IMR-90 (cell line): Measurements from ENCODE around the gene MUC5B. TPM values are rescaled to one million over a fixed set of nuclear protein-coding genes. Genes with fewer than 3 reads are reported as not detected.

ENCODE experiments used
- ATAC-seq: fragments of 200-7000 bp; cut with Tn5 transposase; 2 replicates; pipeline ENCODE4 v1.9.1; 2020; ENCODE audit warnings: low read depth, mild to moderate bottlenecking, moderate library complexity
- BruUV-seq: library from RNA; stranded (reverse); fragments of 400-500 nt; replicated peaks from 2 replicates; lab custom pipeline; 2021; lab: Mats Ljungman, UMichigan
- CTCF ChIA-PET: fragments of 300-600 bp; formaldehyde crosslinking; extraction: SDS; loops from one replicate; lab custom pipeline; 2021; ENCODE audit warnings: antibody characterized with exemption; lab: Yijun Ruan, JAX
- POLR2A ChIA-PET: fragments of 300-600 bp; sonication (Branson Sonifier 250); formaldehyde crosslinking; loops from one replicate; lab custom pipeline; 2022; ENCODE audit warnings: antibody characterized with exemption; ENCODE audit not compliant: unreplicated experiment; lab: Charles Lee
- DNase-seq: peaks from one replicate; pipeline ENCODE4 v3.0.0; 2013
- H2AFZ ChIP-seq: replicated peaks from 2 replicates; pipeline ENCODE3; 2013; ENCODE audit warnings: low read length, mild to moderate bottlenecking; ENCODE audit not compliant: poor library complexity
- H2AK5ac ChIP-seq: 2 replicates; pipeline ENCODE4 v1.6.1; 2013; ENCODE audit warnings: low read depth, low read length, inconsistent platforms
- H2AK9ac ChIP-seq: replicated peaks from 2 replicates; pipeline ENCODE3; 2013; ENCODE audit warnings: mild to moderate bottlenecking, low read depth, low read length, moderate library complexity; ENCODE audit not compliant: poor library complexity
- H2BK120ac ChIP-seq: 2 replicates; pipeline ENCODE4 v1.6.1; 2013; ENCODE audit warnings: low read depth, low read length, inconsistent platforms
- H2BK15ac ChIP-seq: 3 replicates; pipeline ENCODE4 v1.6.1; 2013; ENCODE audit warnings: low read depth, low read length, inconsistent platforms
- H2BK20ac ChIP-seq: 2 replicates; pipeline ENCODE4 v1.6.1; 2013; ENCODE audit warnings: low read depth, mild to moderate bottlenecking, inconsistent platforms, low read length, moderate library complexity
- H2BK5ac ChIP-seq: 2 replicates; pipeline ENCODE4 v1.6.1; 2013; ENCODE audit warnings: mild to moderate bottlenecking, low read depth, low read length, inconsistent platforms; ENCODE audit not compliant: poor library complexity, severe bottlenecking
- H3K14ac ChIP-seq: replicated peaks from 2 replicates; pipeline ENCODE4 v1.6.1; 2013; ENCODE audit warnings: low read depth, low read length, inconsistent platforms
- H3K18ac ChIP-seq: 2 replicates; pipeline ENCODE4 v1.6.1; 2013; ENCODE audit warnings: low read depth, low read length, control low read depth
- H3K23ac ChIP-seq: 2 replicates; pipeline ENCODE4 v1.6.1; 2013; ENCODE audit warnings: low read depth, low read length, inconsistent platforms
- H3K27ac ChIP-seq: 2 replicates; pipeline ENCODE4 v1.5.1; 2013; ENCODE audit warnings: mild to moderate bottlenecking, control low read depth, low read length; ENCODE audit not compliant: insufficient read depth
- H3K27me3 ChIP-seq: 2 replicates; pipeline ENCODE4 v1.6.1; 2013; ENCODE audit warnings: low read length; ENCODE audit not compliant: control insufficient read depth, insufficient read depth
- H3K36me3 ChIP-seq: 2 replicates; pipeline ENCODE4 v1.6.1; 2013; ENCODE audit warnings: low read length, mixed read lengths; ENCODE audit not compliant: control insufficient read depth, insufficient read depth
- H3K4ac ChIP-seq: 2 replicates; pipeline ENCODE4 v1.6.1; 2013; ENCODE audit warnings: low read depth, low read length, inconsistent platforms
- H3K4me1 ChIP-seq: 2 replicates; pipeline ENCODE4 v1.6.1; 2013; ENCODE audit warnings: low read length, mixed read lengths; ENCODE audit not compliant: control insufficient read depth, insufficient read depth
- H3K4me2 ChIP-seq: 2 replicates; pipeline ENCODE4 v1.6.1; 2013; ENCODE audit warnings: low read depth, mild to moderate bottlenecking, control low read depth, low read length, moderate library complexity
- H3K4me3 ChIP-seq: 2 replicates; pipeline ENCODE4 v1.5.1; 2013; ENCODE audit warnings: low read depth, mild to moderate bottlenecking, control low read depth, low read length, moderate library complexity; ENCODE audit not compliant: insufficient read depth
- H3K56ac ChIP-seq: 2 replicates; pipeline ENCODE4 v1.6.1; 2013; ENCODE audit warnings: low read length, inconsistent platforms; ENCODE audit not compliant: insufficient read depth; ENCODE audit errors: extremely low read depth
- H3K79me1 ChIP-seq, 2 experiments: 2 replicates each; pipeline ENCODE4 v1.6.1; 2013; ENCODE audit warnings: low read length in 2 of 2, inconsistent platforms in 1 of 2, low read depth in 1 of 2
- H3K9ac ChIP-seq: 2 replicates; pipeline ENCODE4 v1.6.1; 2013; ENCODE audit warnings: low read depth, low read length, control low read depth
- H3K9me1 ChIP-seq: 2 replicates; pipeline ENCODE4 v1.6.1; 2013; ENCODE audit warnings: low read length, inconsistent platforms; ENCODE audit not compliant: insufficient read depth
- H3K9me3 ChIP-seq: 2 replicates; pipeline ENCODE4 v1.6.1; 2013; ENCODE audit warnings: low read length; ENCODE audit not compliant: control insufficient read depth, insufficient read depth
- H4K20me1 ChIP-seq: 2 replicates; pipeline ENCODE4 v1.6.1; 2013; ENCODE audit warnings: low read length, inconsistent platforms; ENCODE audit not compliant: insufficient read depth
- H4K5ac ChIP-seq: 2 replicates; pipeline ENCODE4 v1.6.1; 2013; ENCODE audit warnings: mild to moderate bottlenecking, low read depth, low read length, control low read depth
- H4K8ac ChIP-seq, 2 experiments: 2 replicates each; pipeline ENCODE4 v1.6.1; 2013; ENCODE audit warnings: low read depth in 2 of 2, low read length in 2 of 2, control low read depth in 1 of 2, inconsistent platforms in 1 of 2
- H4K91ac ChIP-seq: 2 replicates; pipeline ENCODE4 v1.6.1; 2013; ENCODE audit warnings: low read depth, low read length, inconsistent platforms; ENCODE audit not compliant: insufficient read depth
- CEBPB ChIP-seq: IDR thresholded peaks from 2 replicates; pipeline ENCODE4 v1.6.1; 2012; ENCODE audit warnings: low read depth, low read length, improper control_type of control experiment
- MAZ ChIP-seq: IDR thresholded peaks from 2 replicates; pipeline ENCODE4 v1.6.1; 2012; ENCODE audit warnings: low read depth, mild to moderate bottlenecking, low read length, improper control_type of control experiment, moderate library complexity, borderline replicate concordance
- WGBS, 2 experiments: methylation state at CpG; one replicate each; pipeline versions ENCODE4 v1.1.5 to v1.1.7; 2013; ENCODE audit warnings: missing lambda C conversion rate in 2 of 2; ENCODE audit not compliant: insufficient read length in 1 of 2; ENCODE audit errors: extremely low coverage in 2 of 2; 5-methylcytosine and 5-hydroxymethylcytosine counted together
- dilution Hi-C: fragments of 300-500 bp; cut with HindIII; formaldehyde crosslinking; loops from one replicate; pipeline ENCODE4 v1.14.3; 2018; ENCODE audit warnings: low sequenced_read_pairs; ENCODE audit not compliant: unreplicated experiment
- in situ Hi-C: fragments of 300-500 bp; cut with MboI; formaldehyde crosslinking; loops from 3 replicates; pipeline ENCODE4 v1.14.3; 2019; ENCODE audit warnings: low sequenced_read_pairs, inconsistent platforms, mixed read lengths
- intact Hi-C: fragments of 100-400 bp; cut with micrococcal nuclease; formaldehyde crosslinking; loops from 2 replicates; pipeline ENCODE4 v1.10.0; 2022
- polyA plus RNA-seq, 3 experiments: library from polyadenylated mRNA; depleted of rRNA; stranded (reverse); fragments of >200 nt; gene quantifications; 2 replicates each; pipeline ENCODE4 v1.2.3, GENCODE V29; 2012; ENCODE audit warnings: low replicate concordance in 1 of 3
- total RNA-seq: library from RNA; depleted of rRNA; stranded (reverse); fragments of >200 nt; gene quantifications from 2 replicates; pipeline ENCODE4 v1.2.3, GENCODE V29; 2012

MUC5B gene
- total and polyA plus RNA-seq, 2 of the 4 experiments (the other 2 are of a cell fraction), result not detected

- H4K91ac ChIP-seq, result no peak overlapping the region
- BruUV-seq, result no TSS peak
- CTCF ChIA-PET, result no interaction called here
- POLR2A ChIA-PET, result no interaction called here
- H3K4me3 ChIP-seq, result no peak overlapping the region
- H2BK20ac ChIP-seq, result no peak overlapping the region
- no peak overlapping the region for H3K4me2 ChIP-seq
- H3K27ac ChIP-seq, result no peak overlapping the region
- no peak overlapping the region for H2BK120ac ChIP-seq
- intact Hi-C loops (no loop called here), dilution Hi-C loops (no loop called here), in situ Hi-C loops (no loop called here)
- no peak overlapping the region for H2AFZ ChIP-seq
- H3K9ac ChIP-seq, result no peak overlapping the region
- H3K14ac ChIP-seq, result no peak overlapping the region
- no peak for TF ChIP-seq CEBPB
- no peak for TF ChIP-seq MAZ
- ATAC-seq (no peak), DNase-seq (no peak)
- no peak overlapping the region for H3K4ac ChIP-seq
- no peak overlapping the region for H4K8ac ChIP-seq
- no peak overlapping the region for H3K18ac ChIP-seq
- no peaks in the 10 kb centered on the region for H4K20me1 ChIP-seq
- no peaks in the 10 kb centered on the region; the same call in 1 of the 2 replicates for H3K27me3 ChIP-seq
- no peaks in the 10 kb centered on the region for H3K4me1 ChIP-seq
- 61% methylated on average over 29 of the region's 34 CpGs; no CpG with 5 or more reads in 1 of the 2 experiments for WGBS, 2 experiments
- H3K56ac ChIP-seq, result no peak overlapping the region
- peaks cover 15% of the 10 kb centered on the region; the same call in 1 of the 2 replicates for H3K9me3 ChIP-seq
- H3K9me1 ChIP-seq, result no peaks in the 10 kb centered on the region
- H2BK5ac ChIP-seq, result no peak overlapping the region
- no peak overlapping the region for H4K5ac ChIP-seq
- no peak overlapping the region for H2AK9ac ChIP-seq
- H3K36me3 ChIP-seq, result no peaks in the 10 kb centered on the region
- no peak overlapping the region for H2AK5ac ChIP-seq
- no peak overlapping the region for H3K23ac ChIP-seq
- no peak overlapping the region for H2BK15ac ChIP-seq
- no peaks in the 10 kb centered on the region for H3K79me1 ChIP-seq
Observed at GRCh38 chr11:1238767-1239595, 16.1 kb downstream of the MUC5B start.
